ENCODE data around the gene CDR2. TPM values are rescaled to one million over a fixed set of nuclear protein-coding genes. Genes with fewer than 3 reads are reported as not detected.

Gene CDR2
- total RNA-seq, 1 donor from 2014 or later = 42.9 TPM

DNA sequence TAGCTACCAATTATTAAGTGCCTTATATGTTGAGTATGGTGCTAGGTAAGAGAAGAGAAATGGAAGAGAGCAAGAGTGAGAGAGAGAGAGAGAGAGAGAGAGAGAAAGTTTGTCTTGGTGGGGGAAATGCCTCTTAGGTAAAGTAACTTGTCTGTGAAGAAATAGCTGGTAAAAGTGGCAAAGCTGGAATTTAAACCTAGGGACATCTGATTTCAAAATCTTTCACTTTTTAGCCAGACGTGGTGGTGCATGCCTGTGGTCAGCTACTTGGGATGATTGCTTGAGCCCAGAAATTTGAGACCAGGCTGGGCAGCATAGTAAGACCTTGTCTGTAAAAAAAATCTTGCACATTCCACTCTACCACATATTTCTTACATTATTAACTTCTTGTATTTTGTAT, 23.0 kb upstream of the CDR2 start:
- Mint-ChIP-seq H3K4me3 (ENCODE audit: low read depth) (no peak overlapping the region), H3K36me3 (ENCODE audit: low read depth) (peaks cover 3% of the 10 kb centered on the region), H3K27me3 (ENCODE audit: low read depth) (no peaks in the 10 kb centered on the region), H3K9me3 (no peaks in the 10 kb centered on the region), H3K27ac (no peak overlapping the region), H3K4me1 (ENCODE audit: low read depth) (peaks cover 3% of the 10 kb centered on the region)
- intact Hi-C loops (cut with micrococcal nuclease) = no loop called here
- DNase-seq (ENCODE audit: low spot score) = no peak

GRCh38 chr16:22395960-22396359, 21.5 kb upstream of the CDR2 start:
- Mint-ChIP-seq H3K36me3 (ENCODE audit: low read depth) (peaks cover 3% of the 10 kb centered on the region), H3K4me1 (ENCODE audit: low read depth) (peaks cover 3% of the 10 kb centered on the region), H3K4me3 (ENCODE audit: low read depth) (no peak overlapping the region), H3K9me3 (no peaks in the 10 kb centered on the region), H3K27me3 (ENCODE audit: low read depth) (no peaks in the 10 kb centered on the region), H3K27ac (no peak overlapping the region)
- no peak for DNase-seq (ENCODE audit: low spot score)
- intact Hi-C loops (cut with micrococcal nuclease) = no loop called here

- Mint-ChIP-seq H3K27me3 (ENCODE audit: low read depth) (no peaks in the 10 kb centered on the region), H3K9me3 (no peaks in the 10 kb centered on the region), H3K4me1 (ENCODE audit: low read depth) (peaks cover 3% of the 10 kb centered on the region), H3K27ac (no peak overlapping the region), H3K4me3 (ENCODE audit: low read depth) (no peak overlapping the region), H3K36me3 (ENCODE audit: low read depth) (peaks cover 3% of the 10 kb centered on the region)
- DNase-seq (ENCODE audit: low spot score) = no peak
- intact Hi-C loops (cut with micrococcal nuclease) = no loop called here
These were observed 19.7 kb upstream of the CDR2 start for GRCh38 chr16:22394121-22394520.

DNA sequence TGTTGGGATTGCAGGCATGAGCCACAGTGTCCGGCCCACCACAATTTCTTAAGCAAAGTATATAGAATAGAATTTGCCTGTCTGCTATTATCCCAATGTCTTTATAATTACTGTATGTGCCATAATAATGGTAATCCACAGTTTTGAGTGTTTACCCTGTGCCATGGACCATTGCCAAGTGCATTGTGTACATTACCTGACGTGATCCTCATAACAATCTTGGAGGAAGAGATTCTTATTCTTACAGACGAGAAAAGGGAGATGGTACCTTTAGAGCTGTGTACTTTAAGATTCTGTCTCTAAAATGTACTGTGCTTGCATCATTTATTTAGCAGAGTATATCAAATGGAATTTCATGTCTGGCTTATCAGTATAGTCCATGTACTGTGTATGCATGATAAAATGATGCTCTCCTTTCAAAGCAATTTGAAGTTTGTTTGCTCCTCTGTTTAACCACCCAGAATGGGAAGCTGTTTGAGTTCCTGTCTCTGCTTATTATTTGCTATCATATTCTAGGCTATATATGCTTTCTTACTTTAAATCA, 13.8 kb upstream of the CDR2 start:
- no peak for DNase-seq (ENCODE audit: low spot score)
- Mint-ChIP-seq H3K36me3 (ENCODE audit: low read depth) (peaks cover 10% of the 10 kb centered on the region), H3K27me3 (ENCODE audit: low read depth) (no peaks in the 10 kb centered on the region), H3K4me3 (ENCODE audit: low read depth) (no peak overlapping the region), H3K27ac (no peak overlapping the region), H3K4me1 (ENCODE audit: low read depth) (peaks cover 2% of the 10 kb centered on the region), H3K9me3 (no peaks in the 10 kb centered on the region)
- intact Hi-C loops (cut with micrococcal nuclease) = no loop called here

GRCh38 chr16:22386976-22387375, 12.6 kb upstream of the CDR2 start:
- intact Hi-C loops (cut with micrococcal nuclease) = no loop called here

GRCh38 chr16:22385196-22385595, 10.8 kb upstream of the CDR2 start:
- Mint-ChIP-seq H3K27ac (no peak overlapping the region), H3K27me3 (ENCODE audit: low read depth) (no peaks in the 10 kb centered on the region), H3K36me3 (ENCODE audit: low read depth) (peaks cover 10% of the 10 kb centered on the region), H3K4me3 (ENCODE audit: low read depth) (no peak overlapping the region), H3K9me3 (no peaks in the 10 kb centered on the region), H3K4me1 (ENCODE audit: low read depth) (peaks cover 10% of the 10 kb centered on the region)
- intact Hi-C loops (cut with micrococcal nuclease) = no loop called here
- no peak for DNase-seq (ENCODE audit: low spot score)

More at GRCh38 chr16:22386976-22387375, 12.6 kb upstream of the CDR2 start:
- Mint-ChIP-seq H3K27ac (no peak overlapping the region), H3K36me3 (ENCODE audit: low read depth) (peaks cover 10% of the 10 kb centered on the region), H3K4me1 (ENCODE audit: low read depth) (peaks cover 1% of the 10 kb centered on the region), H3K9me3 (no peaks in the 10 kb centered on the region), H3K27me3 (ENCODE audit: low read depth) (no peaks in the 10 kb centered on the region), H3K4me3 (ENCODE audit: low read depth) (no peak overlapping the region)
- no peak for DNase-seq (ENCODE audit: low spot score)

GRCh38 chr16:22383827-22384226, 9.4 kb upstream of the CDR2 start:
- H3K4me1 Mint-ChIP-seq (ENCODE audit: low read depth) = peaks cover 10% of the 10 kb centered on the region
- peaks cover 10% of the 10 kb centered on the region for H3K36me3 Mint-ChIP-seq (ENCODE audit: low read depth)
- no peak for DNase-seq (ENCODE audit: low spot score)
- intact Hi-C loops (cut with micrococcal nuclease) = no loop called here
- no peaks in the 10 kb centered on the region for H3K9me3 Mint-ChIP-seq
- no peak overlapping the region for H3K4me3 Mint-ChIP-seq (ENCODE audit: low read depth)
- no peak overlapping the region for H3K27ac Mint-ChIP-seq
- H3K27me3 Mint-ChIP-seq (ENCODE audit: low read depth) = no peaks in the 10 kb centered on the region

- no peak overlapping the region for H3K27ac Mint-ChIP-seq
- intact Hi-C loops (cut with micrococcal nuclease) = no loop called here
- DNase-seq (ENCODE audit: low spot score) = no peak
These were observed 7.0 kb upstream of the CDR2 start for GRCh38 chr16:22381392-22381791.

DNA sequence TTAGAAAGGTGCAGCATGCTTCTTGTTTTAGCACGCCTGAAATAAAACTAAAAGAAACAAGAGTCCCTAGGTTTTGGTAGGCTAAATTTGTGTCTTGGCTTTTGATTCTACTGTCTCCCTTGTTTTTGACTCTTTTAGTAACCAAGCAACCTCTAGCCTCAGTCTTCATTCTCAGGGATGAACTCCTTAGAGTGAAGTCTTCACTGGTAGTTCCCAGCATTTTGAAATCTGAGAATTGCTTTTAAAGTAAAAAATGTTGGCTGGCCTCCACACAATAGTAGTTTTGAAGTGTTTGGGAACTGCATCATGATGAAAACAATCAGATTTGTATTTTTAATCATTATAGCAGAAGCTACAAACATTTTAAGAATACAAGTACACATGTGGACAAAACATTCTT, 6.1 kb upstream of the CDR2 start:
- Mint-ChIP-seq H3K27ac (no peak overlapping the region), H3K36me3 (ENCODE audit: low read depth) (peaks cover 5% of the 10 kb centered on the region), H3K9me3 (no peaks in the 10 kb centered on the region), H3K27me3 (ENCODE audit: low read depth) (peaks cover 2% of the 10 kb centered on the region), H3K4me1 (ENCODE audit: low read depth) (peaks cover 11% of the 10 kb centered on the region), H3K4me3 (ENCODE audit: low read depth) (no peak overlapping the region)
- intact Hi-C loops (cut with micrococcal nuclease) = no loop called here
- no peak for DNase-seq (ENCODE audit: low spot score)

More at GRCh38 chr16:22381392-22381791, 7.0 kb upstream of the CDR2 start:
- peaks cover 10% of the 10 kb centered on the region for H3K4me1 Mint-ChIP-seq (ENCODE audit: low read depth)
- no peak overlapping the region for H3K4me3 Mint-ChIP-seq (ENCODE audit: low read depth)
- H3K9me3 Mint-ChIP-seq = no peaks in the 10 kb centered on the region
- peaks cover 2% of the 10 kb centered on the region for H3K27me3 Mint-ChIP-seq (ENCODE audit: low read depth)
- peaks cover 8% of the 10 kb centered on the region for H3K36me3 Mint-ChIP-seq (ENCODE audit: low read depth)

GRCh38 chr16:22379656-22380055, 5.2 kb upstream of the CDR2 start:
- Mint-ChIP-seq H3K9me3 (no peaks in the 10 kb centered on the region), H3K4me3 (ENCODE audit: low read depth) (no peak overlapping the region), H3K36me3 (ENCODE audit: low read depth) (no peaks in the 10 kb centered on the region), H3K27ac (no peak overlapping the region), H3K27me3 (ENCODE audit: low read depth) (peaks cover 5% of the 10 kb centered on the region), H3K4me1 (ENCODE audit: low read depth) (peaks cover 17% of the 10 kb centered on the region)
- no peak for DNase-seq (ENCODE audit: low spot score)
- intact Hi-C loops (cut with micrococcal nuclease) = no loop called here

- peaks cover 29% of the 10 kb centered on the region for H3K4me1 Mint-ChIP-seq (ENCODE audit: low read depth)
- DNase-seq (ENCODE audit: low spot score) = no peak
- H3K27ac Mint-ChIP-seq = no peak overlapping the region
- H3K9me3 Mint-ChIP-seq = no peaks in the 10 kb centered on the region
- H3K4me3 Mint-ChIP-seq (ENCODE audit: low read depth) = no peak overlapping the region
- intact Hi-C loops (cut with micrococcal nuclease) = no loop called here
- H3K36me3 Mint-ChIP-seq (ENCODE audit: low read depth) = peaks cover 26% of the 10 kb centered on the region
- peaks cover 5% of the 10 kb centered on the region for H3K27me3 Mint-ChIP-seq (ENCODE audit: low read depth)
These were observed 1.7 kb upstream of the CDR2 start for GRCh38 chr16:22375963-22376640.

GRCh38 chr16:22375117-22375962, 921 bp upstream of the CDR2 start:
- DNase-seq (ENCODE audit: low spot score) = no peak
- Mint-ChIP-seq H3K36me3 (ENCODE audit: low read depth) (peaks cover 29% of the 10 kb centered on the region), H3K4me1 (ENCODE audit: low read depth) (peaks cover 31% of the 10 kb centered on the region), H3K4me3 (ENCODE audit: low read depth) (peak overlapping the region; percentile 92), H3K9me3 (no peaks in the 10 kb centered on the region), H3K27me3 (ENCODE audit: low read depth) (peaks cover 5% of the 10 kb centered on the region), H3K27ac (no peak overlapping the region)
- intact Hi-C loops (cut with micrococcal nuclease) = no loop called here

All from activated T-helper 2 cell treated with anti-CD3 and anti-CD28 coated beads, Interferon-gamma antibody, Interleukin-2, Interleukin-4, amounts not matched to agents 10 μg/mL and 5 μg/mL and 100 μg/mL, durations not matched to agents 14 hours and 24 hours and 36 hours (primary cell).